WTC11 (cell line): ENCODE results near the gene ENDOV.

Source experiments
- CREB1 ChIP-seq: sonication (generic); formaldehyde crosslinking; IDR thresholded peaks from 2 replicates; pipeline ENCODE4 v1.8.0; 2023; ENCODE audit warnings: mild to moderate bottlenecking, missing genetic modification reagents
- ETV6 ChIP-seq: sonication (generic); formaldehyde crosslinking; IDR thresholded peaks from 2 replicates; pipeline ENCODE4 v1.8.1; 2022; ENCODE audit warnings: mild to moderate bottlenecking, missing genetic modification reagents
- NFATC4 ChIP-seq: fragments of 250-450 bp; sonication (Bioruptor Pico); IDR thresholded peaks from 2 replicates; pipeline ENCODE4 v1.9.0; 2021; ENCODE audit warnings: mild to moderate bottlenecking
- SP1 ChIP-seq: sonication (generic); formaldehyde crosslinking; conservative IDR thresholded peaks from 2 replicates; pipeline ENCODE4 v1.8.1; 2022; ENCODE audit warnings: missing genetic modification reagents
- ZNF423 ChIP-seq: fragments of 250-450 bp; sonication (Bioruptor Pico); IDR thresholded peaks from 2 replicates; pipeline ENCODE4 v2.1.2; 2022; ENCODE audit warnings: mild to moderate bottlenecking, moderate library complexity
- TF ChIP-seq, protein P1 (sequence below): sonication (generic); formaldehyde crosslinking; IDR thresholded peaks from 2 replicates; pipeline ENCODE4 v1.8.1; 2022; ENCODE audit warnings: low read depth, mild to moderate bottlenecking, moderate library complexity, missing genetic modification reagents, borderline replicate concordance
- TF ChIP-seq, protein P2 (sequence below): fragments of 200-600 bp; IDR thresholded peaks from 2 replicates; pipeline ENCODE4 v1.8.0; 2022; ENCODE audit warnings: antibody characterized with exemption
- TF ChIP-seq, protein P3 (sequence below): sonication (generic); formaldehyde crosslinking; IDR thresholded peaks from 2 replicates; pipeline ENCODE4 v1.8.1; 2023; ENCODE audit warnings: mild to moderate bottlenecking, moderate library complexity, missing genetic modification reagents
- TF ChIP-seq, protein P4 (sequence below): sonication (generic); formaldehyde crosslinking; IDR thresholded peaks from 2 replicates; pipeline ENCODE4 v1.8.1; 2022; ENCODE audit warnings: mild to moderate bottlenecking, missing genetic modification reagents, moderate library complexity, borderline replicate concordance
- TF ChIP-seq, protein P5 (sequence below): sonication (generic); formaldehyde crosslinking; IDR thresholded peaks from 2 replicates; pipeline ENCODE4 v1.8.0; 2022; ENCODE audit warnings: mild to moderate bottlenecking, missing genetic modification reagents
- TF ChIP-seq, protein P6 (sequence below): sonication (generic); formaldehyde crosslinking; IDR thresholded peaks from 2 replicates; pipeline ENCODE4 v1.8.1; 2022; ENCODE audit warnings: low read depth, missing genetic modification reagents, borderline replicate concordance

DNA sequence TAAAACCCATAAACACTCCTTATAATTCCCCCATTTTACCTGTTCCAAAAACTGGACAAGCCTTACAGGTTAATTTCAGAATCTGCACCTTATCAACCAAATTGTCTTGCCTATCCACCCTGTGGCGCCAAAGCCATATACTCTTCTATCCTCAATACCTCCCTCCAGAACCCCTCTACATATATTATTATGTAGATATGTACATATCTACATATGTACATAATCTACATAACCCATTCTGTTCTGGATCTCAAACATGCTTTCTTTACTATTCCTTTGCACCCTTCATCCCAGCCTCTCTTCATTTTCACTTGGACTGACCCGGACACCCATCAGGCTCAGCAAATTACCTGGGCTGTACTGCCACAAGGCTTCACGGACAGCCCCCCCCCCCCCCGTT lies 12.0 kb upstream of the ENDOV start:
- TF ChIP-seq ETV6 (CRISPR knock-in tag) (no peak), NFATC4 (CRISPR knock-in tag) (no peak), ZNF423 (CRISPR knock-in tag) (no peak), CREB1 (no peak), SP1 (no peak)
- TF ChIP-seq, protein P1, sequence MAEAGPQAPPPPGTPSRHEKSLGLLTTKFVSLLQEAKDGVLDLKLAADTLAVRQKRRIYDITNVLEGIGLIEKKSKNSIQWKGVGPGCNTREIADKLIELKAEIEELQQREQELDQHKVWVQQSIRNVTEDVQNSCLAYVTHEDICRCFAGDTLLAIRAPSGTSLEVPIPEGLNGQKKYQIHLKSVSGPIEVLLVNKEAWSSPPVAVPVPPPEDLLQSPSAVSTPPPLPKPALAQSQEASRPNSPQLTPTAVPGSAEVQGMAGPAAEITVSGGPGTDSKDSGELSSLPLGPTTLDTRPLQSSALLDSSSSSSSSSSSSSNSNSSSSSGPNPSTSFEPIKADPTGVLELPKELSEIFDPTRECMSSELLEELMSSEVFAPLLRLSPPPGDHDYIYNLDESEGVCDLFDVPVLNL = no peak
- TF ChIP-seq, protein P2, sequence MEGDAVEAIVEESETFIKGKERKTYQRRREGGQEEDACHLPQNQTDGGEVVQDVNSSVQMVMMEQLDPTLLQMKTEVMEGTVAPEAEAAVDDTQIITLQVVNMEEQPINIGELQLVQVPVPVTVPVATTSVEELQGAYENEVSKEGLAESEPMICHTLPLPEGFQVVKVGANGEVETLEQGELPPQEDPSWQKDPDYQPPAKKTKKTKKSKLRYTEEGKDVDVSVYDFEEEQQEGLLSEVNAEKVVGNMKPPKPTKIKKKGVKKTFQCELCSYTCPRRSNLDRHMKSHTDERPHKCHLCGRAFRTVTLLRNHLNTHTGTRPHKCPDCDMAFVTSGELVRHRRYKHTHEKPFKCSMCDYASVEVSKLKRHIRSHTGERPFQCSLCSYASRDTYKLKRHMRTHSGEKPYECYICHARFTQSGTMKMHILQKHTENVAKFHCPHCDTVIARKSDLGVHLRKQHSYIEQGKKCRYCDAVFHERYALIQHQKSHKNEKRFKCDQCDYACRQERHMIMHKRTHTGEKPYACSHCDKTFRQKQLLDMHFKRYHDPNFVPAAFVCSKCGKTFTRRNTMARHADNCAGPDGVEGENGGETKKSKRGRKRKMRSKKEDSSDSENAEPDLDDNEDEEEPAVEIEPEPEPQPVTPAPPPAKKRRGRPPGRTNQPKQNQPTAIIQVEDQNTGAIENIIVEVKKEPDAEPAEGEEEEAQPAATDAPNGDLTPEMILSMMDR = no peak
- TF ChIP-seq, protein P3, sequence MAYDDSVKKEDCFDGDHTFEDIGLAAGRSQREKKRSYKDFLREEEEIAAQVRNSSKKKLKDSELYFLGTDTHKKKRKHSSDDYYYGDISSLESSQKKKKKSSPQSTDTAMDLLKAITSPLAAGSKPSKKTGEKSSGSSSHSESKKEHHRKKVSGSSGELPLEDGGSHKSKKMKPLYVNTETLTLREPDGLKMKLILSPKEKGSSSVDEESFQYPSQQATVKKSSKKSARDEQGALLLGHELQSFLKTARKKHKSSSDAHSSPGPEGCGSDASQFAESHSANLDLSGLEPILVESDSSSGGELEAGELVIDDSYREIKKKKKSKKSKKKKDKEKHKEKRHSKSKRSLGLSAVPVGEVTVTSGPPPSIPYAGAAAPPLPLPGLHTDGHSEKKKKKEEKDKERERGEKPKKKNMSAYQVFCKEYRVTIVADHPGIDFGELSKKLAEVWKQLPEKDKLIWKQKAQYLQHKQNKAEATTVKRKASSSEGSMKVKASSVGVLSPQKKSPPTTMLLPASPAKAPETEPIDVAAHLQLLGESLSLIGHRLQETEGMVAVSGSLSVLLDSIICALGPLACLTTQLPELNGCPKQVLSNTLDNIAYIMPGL (CRISPR knock-in tag) = no peak
- TF ChIP-seq, protein P4, sequence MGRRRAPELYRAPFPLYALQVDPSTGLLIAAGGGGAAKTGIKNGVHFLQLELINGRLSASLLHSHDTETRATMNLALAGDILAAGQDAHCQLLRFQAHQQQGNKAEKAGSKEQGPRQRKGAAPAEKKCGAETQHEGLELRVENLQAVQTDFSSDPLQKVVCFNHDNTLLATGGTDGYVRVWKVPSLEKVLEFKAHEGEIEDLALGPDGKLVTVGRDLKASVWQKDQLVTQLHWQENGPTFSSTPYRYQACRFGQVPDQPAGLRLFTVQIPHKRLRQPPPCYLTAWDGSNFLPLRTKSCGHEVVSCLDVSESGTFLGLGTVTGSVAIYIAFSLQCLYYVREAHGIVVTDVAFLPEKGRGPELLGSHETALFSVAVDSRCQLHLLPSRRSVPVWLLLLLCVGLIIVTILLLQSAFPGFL = no peak
- TF ChIP-seq, protein P5, sequence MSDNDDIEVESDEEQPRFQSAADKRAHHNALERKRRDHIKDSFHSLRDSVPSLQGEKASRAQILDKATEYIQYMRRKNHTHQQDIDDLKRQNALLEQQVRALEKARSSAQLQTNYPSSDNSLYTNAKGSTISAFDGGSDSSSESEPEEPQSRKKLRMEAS (CRISPR knock-in tag) = no peak
- TF ChIP-seq, protein P6, sequence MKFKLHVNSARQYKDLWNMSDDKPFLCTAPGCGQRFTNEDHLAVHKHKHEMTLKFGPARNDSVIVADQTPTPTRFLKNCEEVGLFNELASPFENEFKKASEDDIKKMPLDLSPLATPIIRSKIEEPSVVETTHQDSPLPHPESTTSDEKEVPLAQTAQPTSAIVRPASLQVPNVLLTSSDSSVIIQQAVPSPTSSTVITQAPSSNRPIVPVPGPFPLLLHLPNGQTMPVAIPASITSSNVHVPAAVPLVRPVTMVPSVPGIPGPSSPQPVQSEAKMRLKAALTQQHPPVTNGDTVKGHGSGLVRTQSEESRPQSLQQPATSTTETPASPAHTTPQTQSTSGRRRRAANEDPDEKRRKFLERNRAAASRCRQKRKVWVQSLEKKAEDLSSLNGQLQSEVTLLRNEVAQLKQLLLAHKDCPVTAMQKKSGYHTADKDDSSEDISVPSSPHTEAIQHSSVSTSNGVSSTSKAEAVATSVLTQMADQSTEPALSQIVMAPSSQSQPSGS (CRISPR knock-in tag) = no peak
